Psoas muscle (tissue), 8 donors: ENCODE measurements around the gene CHN1. TPM values are rescaled to one million over a fixed set of nuclear protein-coding genes. Genes with fewer than 3 reads are reported as not detected.

Experiments
- ATAC-seq, 4 donors: fragments of 200-7000 bp; cut with Tn5 transposase; one replicate each; pipeline ENCODE4 v1.9.1; 2020; ENCODE audit warnings: moderate library complexity in 3 of 4, mild to moderate bottlenecking in 2 of 4
- DNase-seq, 2 donors: peaks; one replicate each; pipeline ENCODE4 v3.0.0-alpha.2; 2020
- H3K27ac ChIP-seq: fragments of 200-600 bp; one replicate; pipeline ENCODE4 v1.8.0; 2022
- H3K27me3 ChIP-seq, 3 donors: fragments of 200-600 bp in 1 of 3; one replicate each; pipeline versions ENCODE4 v1.6.1 to v1.8.0; 2013 to 2022; ENCODE audit warnings: low read length in 2 of 3, mild to moderate bottlenecking in 2 of 3, moderate library complexity in 1 of 3; ENCODE audit not compliant: insufficient read depth in 3 of 3
- H3K36me3 ChIP-seq, 2 donors: fragments of 200-600 bp in 1 of 2; one replicate each; pipeline versions ENCODE4 v1.6.1 to v1.8.0; 2013 to 2022; ENCODE audit warnings: low read depth in 1 of 2, mild to moderate bottlenecking in 1 of 2, moderate library complexity in 1 of 2; ENCODE audit not compliant: insufficient read depth in 1 of 2
- H3K4me1 ChIP-seq: fragments of 200-600 bp; one replicate; pipeline ENCODE4 v1.8.0; 2022
- H3K4me3 ChIP-seq: fragments of 200-600 bp; one replicate; pipeline ENCODE4 v1.8.0; 2022; ENCODE audit warnings: mild to moderate bottlenecking
- H3K9me3 ChIP-seq: fragments of 200-600 bp; one replicate; pipeline ENCODE4 v1.8.0; 2022
- CTCF ChIP-seq: fragments of 200-600 bp; IDR thresholded peaks from one replicate; pipeline ENCODE4 v1.8.0; 2022; ENCODE audit warnings: antibody characterized with exemption
- WGBS, 3 donors: extraction: QIAGEN DNeasy Blood & Tissue Kit; methylation state at CpG; one replicate each; pipeline versions ENCODE4 v1.1.6 to v1.1.7; 2013; 5-methylcytosine and 5-hydroxymethylcytosine counted together
- intact Hi-C, 2 donors: fragments of 100-400 bp; cut with DNase I; formaldehyde crosslinking; loops; one replicate each; pipeline versions ENCODE4 v1.11.0 to v1.14.2; 2022
- polyA plus RNA-seq, 3 donors: library from polyadenylated mRNA; stranded (reverse); fragments of 200-250 nt; gene quantifications; one replicate each; pipeline ENCODE4 v1.2.3, GENCODE V29; 2013
- total RNA-seq, 4 donors: library from RNA; stranded (reverse); fragmentation: NEBNext Ultra II Directional in 2 of 4; extraction: Animal tissue kit (Norgen Biotek cat#: 25700) in 2 of 4; gene quantifications; one replicate each; pipeline versions ENCODE4 v1.2.1 to v1.2.4, GENCODE V29; 2021 to 2023
- donor health status: healthy with polysubstance abuse.
- donor health status: DM: no; HTN: no; CAD: no; lungs with moderate emphysema.
- donor health status: Bipolar disorder and iron deficiency.
- donor health status: healthy.
- donor health status: DM: yes; HTN: yes; CAD: no.
- donor health status: DM: no; HTN: no; CAD: no.
- donor health status: DM: no; HTN: no; CAD: no.
- donor health status: DM: yes; HTN: yes; CAD: no.

CHN1 gene
- total and polyA plus RNA-seq, 7 donors, result 1.8 to 4.2 (median 2.3) TPM

GRCh38 chr2:174846218-174846617, 159.0 kb downstream of the CHN1 start:
- Histone ChIP-seq H3K27me3 (no peaks in the 10 kb centered on the region), H3K9me3 (no peaks in the 10 kb centered on the region), H3K36me3 (no peaks in the 10 kb centered on the region), H3K4me1 (peaks cover 3% of the 10 kb centered on the region), H3K27ac (no peak overlapping the region), H3K4me3 (no peak overlapping the region)
- DNase-seq, result no peak
- 96 to 100% (median 97%) methylated on average over 1 of the region's 1 CpG for WGBS, 3 donors
- intact Hi-C loops, result no loop called here
- TF ChIP-seq CTCF, result no peak
- no peak for ATAC-seq

- intact Hi-C loops, result no loop called here
- DNase-seq, result no peak
- WGBS, 3 donors, result 67 to 75% (median 67%) methylated on average over 6 of the region's 6 CpGs
- H3K4me1 ChIP-seq, result peaks cover 3% of the 10 kb centered on the region
- H3K4me3 ChIP-seq, result no peak overlapping the region
- TF ChIP-seq CTCF, result no peak
- H3K27ac ChIP-seq, result no peak overlapping the region
- no peaks in the 10 kb centered on the region for H3K27me3 ChIP-seq
- H3K36me3 ChIP-seq, result no peaks in the 10 kb centered on the region
- no peak for ATAC-seq
- no peaks in the 10 kb centered on the region for H3K9me3 ChIP-seq
Measured at GRCh38 chr2:174844295-174844708, 160.9 kb downstream of the CHN1 start.

GRCh38 chr2:174842496-174842895, 162.7 kb downstream of the CHN1 start:
- DNase-seq (no peak), ATAC-seq (no peak)
- 95 to 97% (median 96%) methylated on average over 4 of the region's 4 CpGs for WGBS, 3 donors
- no peak for TF ChIP-seq CTCF
- Histone ChIP-seq H3K9me3 (no peaks in the 10 kb centered on the region), H3K36me3 (no peaks in the 10 kb centered on the region), H3K4me1 (peaks cover 3% of the 10 kb centered on the region), H3K27me3 (no peaks in the 10 kb centered on the region), H3K27ac (no peak overlapping the region), H3K4me3 (no peak overlapping the region)
- intact Hi-C loops, result no loop called here

- DNase-seq, result no peak
- TF ChIP-seq CTCF, result no peak
- H3K36me3 ChIP-seq, result no peaks in the 10 kb centered on the region
- no peaks in the 10 kb centered on the region for H3K4me1 ChIP-seq
- no peak overlapping the region for H3K27ac ChIP-seq
- 95 to 97% (median 96%) methylated on average over 3 of the region's 3 CpGs for WGBS, 3 donors
- intact Hi-C loops, result no loop called here
- ATAC-seq, result no peak
- no peak overlapping the region for H3K4me3 ChIP-seq
- H3K27me3 ChIP-seq, result no peaks in the 10 kb centered on the region
- no peaks in the 10 kb centered on the region for H3K9me3 ChIP-seq
Measured at GRCh38 chr2:174841936-174842335, 163.2 kb downstream of the CHN1 start.

- WGBS, 3 donors, result 85 to 91% (median 90%) methylated on average over 2 of the region's 2 CpGs
- DNase-seq, result no peak
- Histone ChIP-seq H3K27ac (no peak overlapping the region), H3K27me3 (no peaks in the 10 kb centered on the region), H3K9me3 (no peaks in the 10 kb centered on the region), H3K4me3 (no peak overlapping the region), H3K36me3 (no peaks in the 10 kb centered on the region), H3K4me1 (no peaks in the 10 kb centered on the region)
- intact Hi-C loops, result no loop called here
- TF ChIP-seq CTCF, result no peak
- no peak for ATAC-seq
Measured at GRCh38 chr2:174841350-174841749, 163.8 kb downstream of the CHN1 start.
